ENCODE measurements around the gene BRME1. TPM values are rescaled to one million over a fixed set of nuclear protein-coding genes. Genes with fewer than 3 reads are reported as not detected.
A peak's percentile ranks its signal among the peaks of the same experiment; 100 is the strongest.

BRME1 gene
- total and polyA plus RNA-seq, 2 of the 13 experiments (the other 11 are each of a cell fraction or from before 2014, with no cell fraction given) = 0.74 to 1.5 TPM

- TF ChIP-seq ZNF691 (CRISPR knock-in tag; IDR thresholded peaks at IDR 0.05; ENCODE audit: borderline replicate concordance, low read depth) (no peak), MBNL3 (CRISPR knock-in tag; conservative IDR thresholded peaks at IDR 0.05) (no peak), PAF1 (CRISPR knock-in tag; IDR thresholded peaks at IDR 0.05) (no peak), ZNF160 (CRISPR knock-in tag; IDR thresholded peaks at IDR 0.05) (no peak), FOXJ3 (CRISPR knock-in tag; IDR thresholded peaks at IDR 0.05; ENCODE audit: borderline replicate concordance) (no peak), ZNF414 (CRISPR knock-in tag; IDR thresholded peaks at IDR 0.05) (no peak), TOE1 (CRISPR knock-in tag; IDR thresholded peaks at IDR 0.05) (no peak), MYC (CRISPR knock-in tag; IDR thresholded peaks at IDR 0.05; ENCODE audit: borderline replicate concordance) (peak; percentile 25; the same call in 1 of the 2 replicates), SALL1 (CRISPR knock-in tag; IDR thresholded peaks at IDR 0.05) (0 out of 2 replicates have a peak, but pooled peaks have one; percentile 4), TEAD3 (CRISPR knock-in tag; optimal IDR thresholded peaks at IDR 0.05; ENCODE audit: borderline replicate concordance) (peak; percentile 38), FOXO1 (CRISPR knock-in tag; IDR thresholded peaks at IDR 0.05) (no peak), ZNF816 (CRISPR knock-in tag; IDR thresholded peaks at IDR 0.05; ENCODE audit: borderline replicate concordance) (no peak), RORA (CRISPR knock-in tag; IDR thresholded peaks at IDR 0.05) (no peak), SOX13 (IDR thresholded peaks at IDR 0.05) (no peak), SOX13 (CRISPR knock-in tag; conservative IDR thresholded peaks at IDR 0.05 in 1 of 2, IDR thresholded peaks at IDR 0.05 in 1 of 2) (no peak), FOXM1 (CRISPR knock-in tag; IDR thresholded peaks at IDR 0.05) (no peak), MBD4 (IDR thresholded peaks at IDR 0.05; ENCODE audit: borderline replicate concordance, low read length) (no peak), ZNF605 (CRISPR knock-in tag; IDR thresholded peaks at IDR 0.05) (no peak), FUBP1 (CRISPR knock-in tag; IDR thresholded peaks at IDR 0.05; ENCODE audit: borderline replicate concordance) (no peak), STAG1 (CRISPR knock-in tag; IDR thresholded peaks at IDR 0.05) (no peak), GTF3A (CRISPR knock-in tag; conservative IDR thresholded peaks at IDR 0.05) (no peak), UBTF (CRISPR knock-in tag; IDR thresholded peaks at IDR 0.05) (peak; percentile 53; the same call in 1 of the 2 replicates), PHF21A (CRISPR knock-in tag; IDR thresholded peaks at IDR 0.05) (no peak), JDP2 (CRISPR knock-in tag; IDR thresholded peaks at IDR 0.05; ENCODE audit: borderline replicate concordance) (no peak), CBX5 (CRISPR knock-in tag; IDR thresholded peaks at IDR 0.05; ENCODE audit: borderline replicate concordance) (no peak), HMG20B (CRISPR knock-in tag; conservative IDR thresholded peaks at IDR 0.05) (no peak), RAD51 (IDR thresholded peaks at IDR 0.05; ENCODE audit: borderline replicate concordance) (no peak)
Observed at GRCh38 chr19:13881692-13882418, 24.1 kb downstream of the BRME1 start (continued).
